IMR-90 (cell line): ENCODE measurements around the gene TULP4. TPM values are rescaled to one million over a fixed set of nuclear protein-coding genes. Genes with fewer than 3 reads are reported as not detected.
A peak's percentile ranks its signal among the peaks of the same experiment; 100 is the strongest.

ENCODE experiments used
- ATAC-seq: fragments of 200-7000 bp; cut with Tn5 transposase; 2 replicates; pipeline ENCODE4 v1.9.1; 2020; ENCODE audit warnings: low read depth, mild to moderate bottlenecking, moderate library complexity
- BruUV-seq: library from RNA; stranded (reverse); fragments of 400-500 nt; replicated peaks from 2 replicates; lab custom pipeline; 2021; lab: Mats Ljungman, UMichigan
- CTCF ChIA-PET: fragments of 300-600 bp; formaldehyde crosslinking; extraction: SDS; loops from one replicate; lab custom pipeline; 2021; ENCODE audit warnings: antibody characterized with exemption; lab: Yijun Ruan, JAX
- POLR2A ChIA-PET: fragments of 300-600 bp; sonication (Branson Sonifier 250); formaldehyde crosslinking; loops from one replicate; lab custom pipeline; 2022; ENCODE audit warnings: antibody characterized with exemption; ENCODE audit not compliant: unreplicated experiment; lab: Charles Lee
- DNase-seq: peaks from one replicate; pipeline ENCODE4 v3.0.0; 2013
- H2AFZ ChIP-seq: replicated peaks from 2 replicates; pipeline ENCODE3; 2013; ENCODE audit warnings: low read length, mild to moderate bottlenecking; ENCODE audit not compliant: poor library complexity
- H2AK5ac ChIP-seq: 2 replicates; pipeline ENCODE4 v1.6.1; 2013; ENCODE audit warnings: low read depth, low read length, inconsistent platforms
- H2AK9ac ChIP-seq: replicated peaks from 2 replicates; pipeline ENCODE3; 2013; ENCODE audit warnings: mild to moderate bottlenecking, low read depth, low read length, moderate library complexity; ENCODE audit not compliant: poor library complexity
- H2BK120ac ChIP-seq: 2 replicates; pipeline ENCODE4 v1.6.1; 2013; ENCODE audit warnings: low read depth, low read length, inconsistent platforms
- H2BK15ac ChIP-seq: 3 replicates; pipeline ENCODE4 v1.6.1; 2013; ENCODE audit warnings: low read depth, low read length, inconsistent platforms
- H2BK20ac ChIP-seq: 2 replicates; pipeline ENCODE4 v1.6.1; 2013; ENCODE audit warnings: low read depth, mild to moderate bottlenecking, inconsistent platforms, low read length, moderate library complexity
- H2BK5ac ChIP-seq: 2 replicates; pipeline ENCODE4 v1.6.1; 2013; ENCODE audit warnings: mild to moderate bottlenecking, low read depth, low read length, inconsistent platforms; ENCODE audit not compliant: poor library complexity, severe bottlenecking
- H3K14ac ChIP-seq: replicated peaks from 2 replicates; pipeline ENCODE4 v1.6.1; 2013; ENCODE audit warnings: low read depth, low read length, inconsistent platforms
- H3K18ac ChIP-seq: 2 replicates; pipeline ENCODE4 v1.6.1; 2013; ENCODE audit warnings: low read depth, low read length, control low read depth
- H3K23ac ChIP-seq: 2 replicates; pipeline ENCODE4 v1.6.1; 2013; ENCODE audit warnings: low read depth, low read length, inconsistent platforms
- H3K27ac ChIP-seq: 2 replicates; pipeline ENCODE4 v1.5.1; 2013; ENCODE audit warnings: mild to moderate bottlenecking, control low read depth, low read length; ENCODE audit not compliant: insufficient read depth
- H3K27me3 ChIP-seq: 2 replicates; pipeline ENCODE4 v1.6.1; 2013; ENCODE audit warnings: low read length; ENCODE audit not compliant: control insufficient read depth, insufficient read depth
- H3K36me3 ChIP-seq: 2 replicates; pipeline ENCODE4 v1.6.1; 2013; ENCODE audit warnings: low read length, mixed read lengths; ENCODE audit not compliant: control insufficient read depth, insufficient read depth
- H3K4ac ChIP-seq: 2 replicates; pipeline ENCODE4 v1.6.1; 2013; ENCODE audit warnings: low read depth, low read length, inconsistent platforms
- H3K4me1 ChIP-seq: 2 replicates; pipeline ENCODE4 v1.6.1; 2013; ENCODE audit warnings: low read length, mixed read lengths; ENCODE audit not compliant: control insufficient read depth, insufficient read depth
- H3K4me2 ChIP-seq: 2 replicates; pipeline ENCODE4 v1.6.1; 2013; ENCODE audit warnings: low read depth, mild to moderate bottlenecking, control low read depth, low read length, moderate library complexity
- H3K4me3 ChIP-seq: 2 replicates; pipeline ENCODE4 v1.5.1; 2013; ENCODE audit warnings: low read depth, mild to moderate bottlenecking, control low read depth, low read length, moderate library complexity; ENCODE audit not compliant: insufficient read depth
- H3K56ac ChIP-seq: 2 replicates; pipeline ENCODE4 v1.6.1; 2013; ENCODE audit warnings: low read length, inconsistent platforms; ENCODE audit not compliant: insufficient read depth; ENCODE audit errors: extremely low read depth
- H3K79me1 ChIP-seq, 2 experiments: 2 replicates each; pipeline ENCODE4 v1.6.1; 2013; ENCODE audit warnings: low read length in 2 of 2, inconsistent platforms in 1 of 2, low read depth in 1 of 2
- H3K9ac ChIP-seq: 2 replicates; pipeline ENCODE4 v1.6.1; 2013; ENCODE audit warnings: low read depth, low read length, control low read depth
- H3K9me1 ChIP-seq: 2 replicates; pipeline ENCODE4 v1.6.1; 2013; ENCODE audit warnings: low read length, inconsistent platforms; ENCODE audit not compliant: insufficient read depth
- H3K9me3 ChIP-seq: 2 replicates; pipeline ENCODE4 v1.6.1; 2013; ENCODE audit warnings: low read length; ENCODE audit not compliant: control insufficient read depth, insufficient read depth
- H4K20me1 ChIP-seq: 2 replicates; pipeline ENCODE4 v1.6.1; 2013; ENCODE audit warnings: low read length, inconsistent platforms; ENCODE audit not compliant: insufficient read depth
- H4K5ac ChIP-seq: 2 replicates; pipeline ENCODE4 v1.6.1; 2013; ENCODE audit warnings: mild to moderate bottlenecking, low read depth, low read length, control low read depth
- H4K8ac ChIP-seq, 2 experiments: 2 replicates each; pipeline ENCODE4 v1.6.1; 2013; ENCODE audit warnings: low read depth in 2 of 2, low read length in 2 of 2, control low read depth in 1 of 2, inconsistent platforms in 1 of 2
- H4K91ac ChIP-seq: 2 replicates; pipeline ENCODE4 v1.6.1; 2013; ENCODE audit warnings: low read depth, low read length, inconsistent platforms; ENCODE audit not compliant: insufficient read depth
- BHLHE40 ChIP-seq: fragments of 150-350 bp; IDR thresholded peaks from 2 replicates; pipeline ENCODE4 v1.6.1; 2016; ENCODE audit warnings: mild to moderate bottlenecking, low read depth, low read length
- CEBPB ChIP-seq: IDR thresholded peaks from 2 replicates; pipeline ENCODE4 v1.6.1; 2012; ENCODE audit warnings: low read depth, low read length, improper control_type of control experiment
- CHD1 ChIP-seq: IDR thresholded peaks from 2 replicates; pipeline ENCODE4 v1.6.1; 2012; ENCODE audit warnings: low read depth, low read length, improper control_type of control experiment
- FOS ChIP-seq: fragments of 150-350 bp; IDR thresholded peaks from 2 replicates; pipeline ENCODE4 v1.6.1; 2016; ENCODE audit warnings: low read depth, low read length
- MAFK ChIP-seq: IDR thresholded peaks from 2 replicates; pipeline ENCODE4 v1.6.1; 2012; ENCODE audit warnings: low read depth, low read length, improper control_type of control experiment
- MAZ ChIP-seq: IDR thresholded peaks from 2 replicates; pipeline ENCODE4 v1.6.1; 2012; ENCODE audit warnings: low read depth, mild to moderate bottlenecking, low read length, improper control_type of control experiment, moderate library complexity, borderline replicate concordance
- NFE2L2 ChIP-seq: fragments of 150-350 bp; IDR thresholded peaks from 2 replicates; pipeline ENCODE4 v1.6.1; 2016; ENCODE audit warnings: low read depth, mild to moderate bottlenecking, low read length
- POLR2A ChIP-seq: IDR thresholded peaks from 2 replicates; pipeline ENCODE4 v1.6.1; 2012; ENCODE audit warnings: mild to moderate bottlenecking, low read depth, low read length
- RAD21 ChIP-seq: IDR thresholded peaks from 2 replicates; pipeline ENCODE4 v1.6.1; 2012; ENCODE audit warnings: low read length, improper control_type of control experiment
- RCOR1 ChIP-seq: IDR thresholded peaks from 2 replicates; pipeline ENCODE4 v1.6.1; 2012; ENCODE audit warnings: mild to moderate bottlenecking, low read length, improper control_type of control experiment; ENCODE audit not compliant: insufficient replicate concordance
- RFX5 ChIP-seq: IDR thresholded peaks from 2 replicates; pipeline ENCODE4 v1.8.0; 2012; ENCODE audit warnings: low read depth, mild to moderate bottlenecking, low read length, moderate library complexity
- SMC3 ChIP-seq: fragments of 150-350 bp; IDR thresholded peaks from 2 replicates; pipeline ENCODE4 v1.6.1; 2016; ENCODE audit warnings: low read depth, mild to moderate bottlenecking, antibody characterized with exemption, low read length, moderate library complexity
- WGBS, 2 experiments: methylation state at CpG; one replicate each; pipeline versions ENCODE4 v1.1.5 to v1.1.7; 2013; ENCODE audit warnings: missing lambda C conversion rate in 2 of 2; ENCODE audit not compliant: insufficient read length in 1 of 2; ENCODE audit errors: extremely low coverage in 2 of 2; 5-methylcytosine and 5-hydroxymethylcytosine counted together
- dilution Hi-C: fragments of 300-500 bp; cut with HindIII; formaldehyde crosslinking; loops from one replicate; pipeline ENCODE4 v1.14.3; 2018; ENCODE audit warnings: low sequenced_read_pairs; ENCODE audit not compliant: unreplicated experiment
- in situ Hi-C: fragments of 300-500 bp; cut with MboI; formaldehyde crosslinking; loops from 3 replicates; pipeline ENCODE4 v1.14.3; 2019; ENCODE audit warnings: low sequenced_read_pairs, inconsistent platforms, mixed read lengths
- intact Hi-C: fragments of 100-400 bp; cut with micrococcal nuclease; formaldehyde crosslinking; loops from 2 replicates; pipeline ENCODE4 v1.10.0; 2022
- polyA plus RNA-seq, 3 experiments: library from polyadenylated mRNA; depleted of rRNA; stranded (reverse); fragments of >200 nt; gene quantifications; 2 replicates each; pipeline ENCODE4 v1.2.3, GENCODE V29; 2012; ENCODE audit warnings: low replicate concordance in 1 of 3
- total RNA-seq: library from RNA; depleted of rRNA; stranded (reverse); fragments of >200 nt; gene quantifications from 2 replicates; pipeline ENCODE4 v1.2.3, GENCODE V29; 2012
- TF ChIP-seq, protein P1 (sequence below): fragments of 150-350 bp; IDR thresholded peaks from 2 replicates; pipeline ENCODE4 v1.6.1; 2017; ENCODE audit warnings: mild to moderate bottlenecking, antibody characterized with exemption, low read length, low read depth
- TF ChIP-seq, protein P2 (sequence below): conservative IDR thresholded peaks from 2 replicates; pipeline ENCODE4 v1.5.1; 2012; ENCODE audit warnings: mild to moderate bottlenecking, low read depth, low read length, improper control_type of control experiment

The TULP4 gene
- total and polyA plus RNA-seq, 2 of the 4 experiments (the other 2 are of a cell fraction) = 8.1 to 30.6 TPM

DNA sequence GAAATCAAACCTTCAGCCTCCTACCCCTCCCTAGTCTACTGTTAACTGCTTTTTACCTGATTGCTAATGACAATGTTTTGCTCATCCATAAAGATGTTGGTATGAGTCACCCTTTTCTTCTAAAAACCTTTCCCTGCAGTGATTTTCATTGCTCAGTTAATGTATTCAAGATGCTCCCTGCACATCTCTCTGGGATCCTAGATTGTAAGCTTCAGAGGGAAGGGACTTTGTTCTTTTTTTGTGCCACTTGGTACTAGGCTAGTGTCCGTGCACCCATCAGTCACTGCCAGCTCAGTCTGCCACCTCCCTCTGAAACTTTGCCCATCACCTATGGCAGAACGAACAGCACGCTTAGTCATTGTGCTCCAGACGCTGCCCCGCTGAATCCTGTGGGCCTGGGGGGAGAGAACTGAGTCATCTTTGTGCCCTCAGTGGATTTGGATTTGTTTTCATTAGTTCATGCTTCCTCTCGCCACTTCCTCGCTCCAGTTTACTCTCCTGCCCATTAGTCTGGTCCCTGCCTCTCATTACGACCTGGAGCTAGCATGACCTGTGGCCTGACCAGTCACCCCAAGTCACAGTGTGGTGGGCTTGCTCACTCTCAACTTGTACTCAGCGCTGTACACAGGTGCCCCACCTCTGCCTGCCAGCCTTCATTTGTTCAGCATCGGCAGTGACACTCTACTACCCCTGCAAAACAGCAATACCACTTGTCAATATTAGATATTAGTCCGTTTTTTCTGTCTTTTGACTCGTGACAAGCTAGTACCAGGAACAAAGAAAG lies 169.6 kb downstream of the TULP4 start:
- Histone ChIP-seq H3K27me3 (no peaks in the 10 kb centered on the region), H4K8ac (peak overlapping the region in 1 of 2 experiments; percentile 65; a peak in 2 of 4 replicates), H4K91ac (peak overlapping the region; percentile 59), H3K14ac (peak overlapping the region; percentile 62), H4K20me1 (no peaks in the 10 kb centered on the region; the same call in 1 of the 2 replicates), H2AFZ (peak overlapping the region; percentile 78), H2BK5ac (peak overlapping the region; percentile 49), H3K79me1 (no peaks in the 10 kb centered on the region), H2AK9ac (peak overlapping the region; percentile 70), H2BK120ac (peak overlapping the region; percentile 74), H3K4me1 (peaks cover 12% of the 10 kb centered on the region), H3K23ac (no peak overlapping the region), H3K4me3 (no peak overlapping the region), H3K27ac (peak overlapping the region; percentile 16; the same call in 1 of the 2 replicates), H3K56ac (0 out of 2 replicates have a peak overlapping the region, but pooled peaks have one; percentile 6), H2AK5ac (peak overlapping the region; percentile 23), H2BK20ac (peak overlapping the region; percentile 72), H4K5ac (peak overlapping the region; percentile 10; the same call in 1 of the 2 replicates), H3K18ac (peak overlapping the region; percentile 17; the same call in 1 of the 2 replicates), H2BK15ac (peak overlapping the region; percentile 3; the same call in 1 of the 3 replicates), H3K4ac (peak overlapping the region; percentile 71), H3K9ac (no peak overlapping the region), H3K4me2 (peak overlapping the region; percentile 47), H3K36me3 (peaks cover 16% of the 10 kb centered on the region), H3K9me3 (no peaks in the 10 kb centered on the region), H3K9me1 (peaks cover 17% of the 10 kb centered on the region)
- dilution Hi-C loops = no loop called here
- no peak for TF ChIP-seq RFX5
- no peak for TF ChIP-seq POLR2A
- TF ChIP-seq SMC3 = no peak
- peak; percentile 83 for TF ChIP-seq FOS
- peak; percentile 74 for TF ChIP-seq NFE2L2
- TF ChIP-seq, protein P1, sequence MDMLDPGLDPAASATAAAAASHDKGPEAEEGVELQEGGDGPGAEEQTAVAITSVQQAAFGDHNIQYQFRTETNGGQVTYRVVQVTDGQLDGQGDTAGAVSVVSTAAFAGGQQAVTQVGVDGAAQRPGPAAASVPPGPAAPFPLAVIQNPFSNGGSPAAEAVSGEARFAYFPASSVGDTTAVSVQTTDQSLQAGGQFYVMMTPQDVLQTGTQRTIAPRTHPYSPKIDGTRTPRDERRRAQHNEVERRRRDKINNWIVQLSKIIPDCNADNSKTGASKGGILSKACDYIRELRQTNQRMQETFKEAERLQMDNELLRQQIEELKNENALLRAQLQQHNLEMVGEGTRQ = no peak
- peak; percentile 41; the same call in 1 of the 2 replicates for TF ChIP-seq BHLHE40
- no peak for TF ChIP-seq MAFK
- peak; percentile 78; the same call in 1 of the 2 replicates for TF ChIP-seq MAZ
- TF ChIP-seq RCOR1 = peak; percentile 10
- TF ChIP-seq, protein P2, sequence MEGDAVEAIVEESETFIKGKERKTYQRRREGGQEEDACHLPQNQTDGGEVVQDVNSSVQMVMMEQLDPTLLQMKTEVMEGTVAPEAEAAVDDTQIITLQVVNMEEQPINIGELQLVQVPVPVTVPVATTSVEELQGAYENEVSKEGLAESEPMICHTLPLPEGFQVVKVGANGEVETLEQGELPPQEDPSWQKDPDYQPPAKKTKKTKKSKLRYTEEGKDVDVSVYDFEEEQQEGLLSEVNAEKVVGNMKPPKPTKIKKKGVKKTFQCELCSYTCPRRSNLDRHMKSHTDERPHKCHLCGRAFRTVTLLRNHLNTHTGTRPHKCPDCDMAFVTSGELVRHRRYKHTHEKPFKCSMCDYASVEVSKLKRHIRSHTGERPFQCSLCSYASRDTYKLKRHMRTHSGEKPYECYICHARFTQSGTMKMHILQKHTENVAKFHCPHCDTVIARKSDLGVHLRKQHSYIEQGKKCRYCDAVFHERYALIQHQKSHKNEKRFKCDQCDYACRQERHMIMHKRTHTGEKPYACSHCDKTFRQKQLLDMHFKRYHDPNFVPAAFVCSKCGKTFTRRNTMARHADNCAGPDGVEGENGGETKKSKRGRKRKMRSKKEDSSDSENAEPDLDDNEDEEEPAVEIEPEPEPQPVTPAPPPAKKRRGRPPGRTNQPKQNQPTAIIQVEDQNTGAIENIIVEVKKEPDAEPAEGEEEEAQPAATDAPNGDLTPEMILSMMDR = no peak
- TF ChIP-seq RAD21 = no peak
- no peak; the same call in 1 of the 2 replicates for TF ChIP-seq CHD1
- no peak for TF ChIP-seq CEBPB
- in situ Hi-C loops = no loop called here
- no TSS peak for BruUV-seq
- ChIA-PET CTCF (interaction anchor here (0.7 kb wide), 1 partner anchor 14 kb away, joined by 4 read pairs; no protein-coding TSS in a partner anchor), POLR2A (no interaction called here)
- DNase-seq = peak; percentile 85
- WGBS, 2 experiments = no CpG with 5 or more reads among the region's 12 CpGs
- intact Hi-C loops = loop anchor here (10.0 kb wide), 1 partner anchor 257 kb away; no protein-coding TSS in a partner anchor
- peak; percentile 95 for ATAC-seq
